OCI-M1 (cell line): ENCODE results near the gene C11orf91.
"Not testable (repeated sequence)": the region's sequence is repeated elsewhere in the genome, so short reads cannot be mapped to it uniquely, and the experiment has no call there.

Experiments
- DNase-seq: peaks from one replicate; lab custom pipeline; 2025; lab: John Stamatoyannopoulos, UW

C11orf91 gene

DNA sequence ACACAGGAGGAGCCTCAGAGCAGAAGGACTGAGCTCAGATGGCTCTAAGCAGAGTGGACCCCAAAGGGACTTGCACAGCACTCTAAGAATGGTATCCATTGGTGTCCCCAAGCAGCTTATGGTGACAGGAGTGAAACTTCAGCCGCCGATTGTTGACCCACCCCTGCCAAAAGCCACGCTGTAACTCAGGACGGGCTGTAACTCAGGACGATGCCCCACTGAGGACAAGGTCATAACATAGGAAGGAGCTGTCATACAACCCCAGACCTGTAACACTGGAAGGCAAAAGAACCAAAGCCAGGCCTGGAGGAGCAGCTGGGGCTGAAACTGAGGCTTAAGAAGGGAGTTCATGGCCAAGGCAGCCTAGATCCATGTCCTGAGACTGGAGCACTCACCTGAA lies 21.4 kb upstream of the C11orf91 start:
- DNase-seq: no peak

- no peak for DNase-seq
Measured at GRCh38 chr11:33721426-33721825, 20.8 kb upstream of the C11orf91 start.

DNA sequence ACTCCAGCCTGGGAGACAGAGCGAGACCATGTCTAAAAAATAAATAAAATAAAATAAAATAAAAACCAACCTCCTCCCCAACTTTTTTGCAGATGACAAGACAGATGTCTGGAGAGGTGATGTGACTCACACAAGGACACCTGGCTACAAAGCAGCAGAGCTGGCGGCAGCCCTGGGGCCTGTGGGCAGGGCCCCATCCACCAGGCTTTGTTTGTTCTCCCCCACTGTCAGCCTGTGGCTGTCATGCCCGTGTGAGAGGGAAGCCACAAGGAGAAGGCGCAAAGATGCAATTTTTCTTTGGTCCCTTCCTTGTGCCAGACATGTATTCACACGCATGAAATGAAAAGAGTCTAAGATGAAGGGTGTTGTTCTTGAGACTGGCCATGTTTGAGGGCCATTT lies 19.0 kb upstream of the C11orf91 start:
- DNase-seq: no peak

DNA sequence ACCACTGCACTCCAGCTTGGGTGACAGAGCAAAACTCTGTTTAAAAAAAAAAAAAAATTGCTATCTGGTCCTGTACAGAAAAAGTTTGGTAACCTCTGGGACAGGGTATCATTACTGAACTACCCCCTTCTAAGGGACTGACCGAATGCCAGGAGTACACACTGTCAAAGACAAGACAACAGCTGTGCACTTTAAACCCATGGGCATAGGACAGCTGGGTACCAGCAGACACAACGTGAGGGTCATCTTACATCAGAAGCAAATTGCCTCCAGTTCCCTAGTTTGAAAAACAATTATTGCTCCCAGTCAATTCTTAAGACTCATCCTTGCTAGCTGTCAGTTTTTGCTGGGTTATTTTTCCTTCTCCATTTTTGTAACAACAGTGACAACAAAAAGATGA lies 17.8 kb upstream of the C11orf91 start:
- no peak for DNase-seq

- peak; percentile 61 for DNase-seq
Measured at GRCh38 chr11:33716243-33716642, 15.6 kb upstream of the C11orf91 start.

- no peak for DNase-seq
Measured at GRCh38 chr11:33713856-33714398, 13.3 kb upstream of the C11orf91 start.

DNA sequence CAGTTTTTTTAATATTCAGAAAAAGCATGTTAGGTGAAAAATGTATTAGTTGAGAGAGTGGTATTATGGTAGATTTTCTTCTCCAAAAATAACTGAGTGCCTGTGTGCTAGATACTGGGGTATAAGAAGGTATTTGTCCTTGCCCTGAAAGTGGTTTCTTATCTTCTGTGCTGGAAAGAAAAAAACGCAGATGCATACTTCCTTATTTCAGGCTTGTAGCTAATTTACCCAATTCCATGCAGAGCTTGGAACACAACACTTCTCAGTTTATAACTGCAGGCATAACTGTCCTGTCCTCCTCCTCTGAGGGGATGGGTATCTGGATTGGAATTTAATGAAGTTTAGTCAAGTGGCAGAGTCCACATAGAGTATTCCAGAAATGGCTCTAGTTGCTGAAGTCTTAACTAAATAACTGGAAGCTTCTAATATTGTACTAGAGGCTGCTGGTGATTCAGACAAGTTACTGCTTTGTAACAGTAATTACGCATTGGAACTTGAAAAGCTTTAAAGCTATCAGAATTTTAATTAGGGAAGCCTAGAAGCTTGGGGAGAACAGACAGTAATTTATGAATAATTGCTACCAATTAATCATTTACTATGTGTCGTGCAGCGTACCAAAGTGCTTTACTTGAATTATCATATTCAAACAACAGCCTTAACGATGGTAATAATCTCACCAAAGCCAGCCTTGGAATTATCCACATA lies 12.7 kb upstream of the C11orf91 start:
- peak; percentile 81 for DNase-seq

GRCh38 chr11:33712436-33712835 lies 11.8 kb upstream of the C11orf91 start:
- DNase-seq: no peak

DNA sequence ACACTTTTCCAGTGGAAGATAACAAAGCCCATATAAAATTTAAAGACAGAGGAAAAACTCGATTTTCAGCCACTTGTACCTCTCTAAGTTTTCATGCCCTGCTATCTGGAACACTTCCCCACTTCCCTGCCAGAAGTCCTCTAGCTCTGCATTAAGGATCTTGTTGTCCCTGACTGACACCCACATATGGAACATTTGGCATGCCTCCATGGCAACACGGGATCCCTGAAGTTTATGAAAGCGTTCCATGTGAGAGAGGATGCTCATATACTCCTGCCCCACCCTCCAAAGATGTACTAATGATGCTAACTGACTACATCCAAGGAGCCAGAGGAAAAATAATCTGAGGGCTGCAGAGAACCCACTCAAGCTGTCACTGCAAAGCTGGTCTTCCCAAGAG lies 8.8 kb upstream of the C11orf91 start:
- no peak for DNase-seq

- DNase-seq: no peak
Measured at GRCh38 chr11:33708985-33709384, 8.4 kb upstream of the C11orf91 start.

GRCh38 chr11:33707831-33708230 lies 7.2 kb upstream of the C11orf91 start:
- not testable (repeated sequence) for DNase-seq

GRCh38 chr11:33706966-33707365 lies 6.3 kb upstream of the C11orf91 start:
- DNase-seq: no peak

GRCh38 chr11:33706546-33706945 lies 5.9 kb upstream of the C11orf91 start:
- DNase-seq: peak; percentile 62

- no peak for DNase-seq
Measured at GRCh38 chr11:33704240-33705002, 3.8 kb upstream of the C11orf91 start.

DNA sequence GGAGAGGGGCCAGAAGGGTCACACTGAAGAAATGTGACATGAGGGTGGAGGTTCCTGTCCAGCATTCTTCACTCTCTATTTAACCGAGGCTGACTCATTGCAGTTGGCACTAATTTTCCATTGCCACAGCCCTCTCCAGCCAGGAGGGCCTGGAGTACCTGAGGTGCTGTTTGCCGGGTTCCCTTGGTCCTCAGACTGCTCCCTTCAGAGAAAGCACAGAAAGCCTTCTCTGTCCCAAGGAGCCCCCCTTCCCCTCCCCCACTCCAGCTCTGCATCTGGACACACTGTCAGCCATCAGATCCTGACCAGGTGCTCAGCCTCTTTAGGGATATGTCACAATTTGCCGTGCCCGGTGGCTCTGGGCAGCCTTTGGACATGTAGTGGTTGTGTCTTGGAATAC lies 3.2 kb upstream of the C11orf91 start:
- no peak for DNase-seq

DNA sequence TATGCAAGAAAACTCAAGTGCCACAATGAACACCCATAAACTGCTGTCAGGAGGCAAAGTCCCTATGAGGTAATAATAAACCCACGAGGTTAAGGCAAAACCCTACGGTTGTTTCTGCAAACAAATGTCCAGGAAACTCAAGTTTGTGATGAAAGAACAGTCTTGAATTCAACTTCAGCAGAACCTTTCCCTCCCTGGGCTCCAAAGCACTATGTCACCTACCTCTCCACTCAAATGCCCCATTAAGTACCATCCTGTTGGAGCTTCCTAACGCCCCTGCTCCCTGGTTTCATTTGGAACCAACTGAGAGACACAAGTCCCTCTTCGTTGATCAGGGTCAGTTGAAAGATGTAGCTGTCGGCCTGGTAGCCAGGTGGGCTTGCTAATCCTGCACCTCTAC lies 2.6 kb upstream of the C11orf91 start:
- DNase-seq: no peak

DNA sequence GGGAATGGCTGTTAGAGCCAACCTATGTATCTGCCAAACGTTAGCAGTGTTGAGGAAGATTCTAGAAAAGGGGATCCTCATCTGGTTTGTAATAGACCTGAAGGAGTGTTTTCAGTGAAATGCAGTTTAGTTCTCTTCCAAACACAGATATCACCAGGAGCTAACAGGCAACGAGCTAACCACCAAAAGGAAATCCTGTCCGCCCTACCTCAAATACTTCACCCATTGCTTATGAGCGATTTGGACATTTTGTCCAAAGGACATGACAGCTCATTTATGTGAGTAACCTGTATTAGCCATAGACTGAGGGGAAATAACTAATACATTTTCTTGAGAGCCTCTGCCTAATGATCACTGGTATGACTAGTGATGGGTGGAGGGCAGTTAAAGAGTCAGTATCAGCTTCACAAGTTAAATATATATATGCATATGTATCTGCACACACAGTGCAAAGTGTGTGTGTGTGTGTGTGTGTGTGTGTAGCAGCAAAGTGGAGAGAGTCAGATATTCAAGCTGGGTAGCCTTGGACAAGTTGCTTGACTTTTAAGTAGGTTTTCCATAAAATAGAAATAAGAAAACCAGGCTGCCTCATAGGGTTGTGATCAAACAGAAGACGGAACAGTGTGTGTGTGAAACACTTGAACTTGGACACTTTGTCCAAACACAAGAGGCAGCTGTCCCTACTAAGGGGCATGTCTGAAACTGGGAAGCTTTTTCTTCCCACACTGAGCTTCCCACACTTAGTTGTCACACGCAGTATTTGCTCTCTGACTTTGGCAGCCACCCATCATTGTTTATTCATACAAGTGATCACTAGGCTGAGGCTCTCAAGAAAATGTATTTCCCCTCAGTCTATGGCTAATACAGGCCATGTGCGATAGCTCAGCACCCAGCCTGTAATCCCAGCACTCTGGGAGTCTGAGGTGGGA lies 940 bp upstream of the C11orf91 start:
- DNase-seq: no peak

GRCh38 chr11:33700063-33700501 lies 544 bp downstream of the C11orf91 start:
- DNase-seq: no peak

- DNase-seq: no peak
Measured at GRCh38 chr11:33699515-33700062, 1.0 kb downstream of the C11orf91 start.

- no peak for DNase-seq
Measured at GRCh38 chr11:33698921-33699320, 1.7 kb downstream of the C11orf91 start.

DNA sequence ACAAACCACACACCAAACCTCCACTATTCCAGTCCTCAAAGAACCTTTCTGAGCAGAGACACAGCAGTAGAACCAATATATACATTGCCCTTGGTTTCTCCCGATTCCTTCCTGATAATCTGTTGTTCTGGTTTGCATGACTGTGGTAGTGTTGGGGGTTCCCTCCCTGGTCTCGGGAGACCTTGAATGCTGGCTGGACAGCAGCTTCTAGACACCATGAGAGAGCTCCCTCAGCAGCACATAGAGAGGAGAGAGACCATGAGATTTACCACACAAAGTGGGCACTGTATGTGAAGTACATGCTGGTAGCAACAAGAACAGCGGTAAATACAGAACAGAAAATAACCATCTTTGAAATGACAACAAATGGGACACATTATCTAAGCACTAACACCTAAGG lies 2.6 kb downstream of the C11orf91 start:
- no peak for DNase-seq
